Peyer's patch (tissue), 4 donors: Measurements from ENCODE around the gene TGFB3. TPM values are rescaled to one million over a fixed set of nuclear protein-coding genes. Genes with fewer than 3 reads are reported as not detected.
A peak's percentile ranks its signal among the peaks of the same experiment; 100 is the strongest.

Source experiments
- DNase-seq, 3 donors: peaks; one replicate each; pipeline ENCODE4 v3.0.0-alpha.2; 2017 to 2019
- H3K27ac ChIP-seq, 4 donors: fragments of 200-600 bp; sonication (generic); one replicate each; pipeline ENCODE4 v1.5.1; 2016 to 2019
- H3K27me3 ChIP-seq, 2 donors: fragments of 200-600 bp; sonication (generic); one replicate each; pipeline ENCODE4 v1.5.1; 2019
- H3K36me3 ChIP-seq, 3 donors: fragments of 200-600 bp; sonication (generic); one replicate each; pipeline ENCODE4 v1.5.1; 2016 to 2019
- H3K4me1 ChIP-seq, 4 donors: fragments of 200-600 bp; sonication (generic); one replicate each; pipeline ENCODE4 v1.5.1; 2016 to 2019
- H3K4me3 ChIP-seq, 4 donors: fragments of 200-600 bp; sonication (generic); 1 replicate in 3 of 4; 2 replicates in 1 of 4; pipeline ENCODE4 v1.5.1; 2016 to 2019; ENCODE audit warnings: mild to moderate bottlenecking in 1 of 4
- H3K9me3 ChIP-seq, 4 donors: fragments of 200-600 bp; sonication (generic); one replicate each; pipeline ENCODE4 v1.5.1; 2016 to 2019; ENCODE audit warnings: mild to moderate bottlenecking in 1 of 4
- POLR2A ChIP-seq, 2 donors: fragments of 450-650 bp; IDR thresholded peaks; one replicate each; pipeline ENCODE4 v1.5.1; 2017; ENCODE audit warnings: antibody characterized with exemption in 2 of 2, mild to moderate bottlenecking in 2 of 2, moderate library complexity in 2 of 2
- total RNA-seq, 4 donors: library from RNA; depleted of rRNA; stranded (reverse); fragments of >200 nt; gene quantifications; one replicate each; pipeline ENCODE4 v1.1.0, GENCODE V29; 2016
- TF ChIP-seq, protein P1 (sequence below), 6 experiments: fragments of 450-650 bp in 4 of 6; fragments of 200-600 bp in 2 of 6; sonication (generic) in 1 of 6; IDR thresholded peaks; one replicate each; pipeline ENCODE4 v1.5.1; 2017 to 2019; ENCODE audit warnings: antibody characterized with exemption in 6 of 6, mild to moderate bottlenecking in 3 of 6, moderate library complexity in 1 of 6

TGFB3 gene
- total RNA-seq, 4 donors from 2014 or later: 4.2 to 9.2 (median 6.4) TPM

DNA sequence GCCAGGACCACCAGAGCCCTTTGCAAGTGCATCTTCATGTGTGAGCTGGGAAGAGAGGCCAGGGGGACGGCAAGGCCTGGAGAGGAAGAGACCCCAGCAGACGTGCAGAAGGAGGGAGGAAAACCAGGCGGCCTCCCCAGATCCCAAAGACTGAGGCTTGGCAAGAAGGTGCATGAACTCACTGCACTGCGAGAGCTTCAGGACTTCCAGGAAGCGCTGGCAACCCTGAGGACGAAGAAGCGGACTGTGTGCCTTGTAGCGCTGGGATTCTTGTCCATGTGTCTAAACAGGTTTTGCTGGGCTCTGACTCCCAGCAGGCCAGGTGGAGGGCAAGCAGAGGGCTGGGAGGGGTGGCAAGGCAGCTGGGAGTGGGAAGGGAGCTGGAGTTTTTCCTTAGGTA lies 939 bp downstream of the TGFB3 start:
- no peaks in the 10 kb centered on the region for H3K36me3 ChIP-seq
- H3K9me3 ChIP-seq: no peaks in the 10 kb centered on the region
- no peak for DNase-seq
- H3K27me3 ChIP-seq: no peaks in the 10 kb centered on the region
- peak overlapping the region in 1 of 4 donors; percentile 77 for H3K4me3 ChIP-seq
- H3K27ac ChIP-seq: peak overlapping the region in 3 of 4 donors; percentile 10 to 92 (median 85)
- H3K4me1 ChIP-seq: peaks cover 0 to 33% (median 10%) of the 10 kb centered on the region in 4 donors
- TF ChIP-seq POLR2A (IDR thresholded peaks at IDR 0.05): no peak
- TF ChIP-seq, protein P1, sequence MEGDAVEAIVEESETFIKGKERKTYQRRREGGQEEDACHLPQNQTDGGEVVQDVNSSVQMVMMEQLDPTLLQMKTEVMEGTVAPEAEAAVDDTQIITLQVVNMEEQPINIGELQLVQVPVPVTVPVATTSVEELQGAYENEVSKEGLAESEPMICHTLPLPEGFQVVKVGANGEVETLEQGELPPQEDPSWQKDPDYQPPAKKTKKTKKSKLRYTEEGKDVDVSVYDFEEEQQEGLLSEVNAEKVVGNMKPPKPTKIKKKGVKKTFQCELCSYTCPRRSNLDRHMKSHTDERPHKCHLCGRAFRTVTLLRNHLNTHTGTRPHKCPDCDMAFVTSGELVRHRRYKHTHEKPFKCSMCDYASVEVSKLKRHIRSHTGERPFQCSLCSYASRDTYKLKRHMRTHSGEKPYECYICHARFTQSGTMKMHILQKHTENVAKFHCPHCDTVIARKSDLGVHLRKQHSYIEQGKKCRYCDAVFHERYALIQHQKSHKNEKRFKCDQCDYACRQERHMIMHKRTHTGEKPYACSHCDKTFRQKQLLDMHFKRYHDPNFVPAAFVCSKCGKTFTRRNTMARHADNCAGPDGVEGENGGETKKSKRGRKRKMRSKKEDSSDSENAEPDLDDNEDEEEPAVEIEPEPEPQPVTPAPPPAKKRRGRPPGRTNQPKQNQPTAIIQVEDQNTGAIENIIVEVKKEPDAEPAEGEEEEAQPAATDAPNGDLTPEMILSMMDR (IDR thresholded peaks at IDR 0.05): no peak

DNA sequence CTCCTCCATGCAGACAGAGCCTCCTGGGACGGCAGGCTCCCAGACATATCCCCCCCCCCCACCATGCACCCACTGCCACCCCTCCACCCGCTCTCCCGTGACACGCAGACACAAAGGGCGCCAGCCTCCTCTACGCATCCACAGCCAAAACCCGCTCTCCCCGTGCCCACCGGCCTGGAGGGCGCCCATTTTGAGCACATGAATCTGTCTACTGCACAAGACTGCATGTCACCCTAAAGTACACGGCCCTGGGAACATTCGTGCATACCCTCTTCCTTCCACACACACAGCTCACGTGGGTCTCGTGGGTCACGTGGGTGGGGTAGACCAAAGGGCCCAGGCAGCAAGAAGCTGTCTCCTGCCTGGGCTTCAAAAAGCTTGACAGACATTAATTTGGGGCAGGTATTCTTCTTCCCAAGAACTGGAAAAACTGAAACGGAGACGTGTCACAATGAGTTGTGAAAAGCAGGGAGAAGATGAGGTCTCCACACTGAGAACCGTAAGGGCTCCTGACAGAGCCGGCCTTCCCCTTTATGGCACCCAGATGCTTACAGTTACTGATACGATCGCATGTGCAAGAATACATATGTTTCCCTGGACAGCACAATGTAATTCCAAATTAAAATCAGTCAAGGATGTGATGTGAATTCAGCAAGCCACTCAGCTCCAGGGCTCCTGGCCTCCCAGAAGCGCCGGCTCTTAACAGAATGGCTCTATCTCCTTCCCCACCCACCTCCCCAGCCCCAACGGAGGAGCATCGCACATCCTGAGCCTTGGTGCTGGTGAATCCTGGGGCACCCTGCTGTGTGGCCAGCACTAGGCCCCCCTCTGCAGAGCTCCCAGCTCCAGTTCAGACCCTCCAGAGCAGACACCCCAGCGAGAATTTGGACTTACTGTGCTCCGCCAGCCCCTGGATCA lies 1.9 kb downstream of the TGFB3 start:
- no peaks in the 10 kb centered on the region for H3K27me3 ChIP-seq
- TF ChIP-seq, protein P1 (IDR thresholded peaks at IDR 0.05): no peak
- no peak for TF ChIP-seq POLR2A (IDR thresholded peaks at IDR 0.05)
- H3K9me3 ChIP-seq: no peaks in the 10 kb centered on the region
- H3K4me3 ChIP-seq: peak overlapping the region in 3 of 4 donors; percentile 4 to 77 (median 17)
- H3K27ac ChIP-seq: peak overlapping the region in 2 of 4 donors; percentile 2 to 85
- peaks cover 0 to 33% (median 10%) of the 10 kb centered on the region in 4 donors for H3K4me1 ChIP-seq
- no peak for DNase-seq
- H3K36me3 ChIP-seq: no peaks in the 10 kb centered on the region

DNA sequence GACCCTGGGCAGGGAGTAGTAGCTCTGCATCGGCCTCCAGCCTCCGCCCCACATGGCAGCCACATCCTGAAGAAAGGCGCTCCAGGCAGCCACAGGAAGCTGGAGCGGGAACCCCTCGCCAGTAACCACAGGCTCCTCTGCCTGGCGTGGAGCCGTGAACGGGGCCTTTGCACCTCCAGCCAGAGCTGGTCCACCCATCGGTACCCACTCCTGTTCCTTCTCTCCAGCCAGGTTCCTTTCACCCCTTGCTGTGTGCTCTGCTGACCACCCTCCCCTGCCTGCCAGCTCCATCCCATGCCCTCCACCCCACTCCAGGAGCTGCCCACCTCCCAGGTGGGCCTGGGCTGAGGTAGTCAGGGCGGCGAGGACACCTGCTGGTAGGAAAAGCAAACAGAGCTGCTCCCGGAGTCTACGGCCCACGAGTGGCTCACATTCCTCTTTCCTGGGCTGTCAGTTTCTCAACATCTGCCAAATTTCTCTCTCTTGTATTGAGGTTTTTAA lies 2.7 kb downstream of the TGFB3 start:
- no peaks in the 10 kb centered on the region for H3K36me3 ChIP-seq
- no peak overlapping the region for H3K27ac ChIP-seq
- H3K27me3 ChIP-seq: no peaks in the 10 kb centered on the region
- H3K9me3 ChIP-seq: no peaks in the 10 kb centered on the region
- DNase-seq: peak in 1 of 3 donors; percentile 57
- TF ChIP-seq, protein P1 (IDR thresholded peaks at IDR 0.05): peak in 3 of 6 experiments; percentile 18 to 53 (median 48)
- TF ChIP-seq POLR2A (IDR thresholded peaks at IDR 0.05): no peak
- H3K4me1 ChIP-seq: peaks cover 0 to 33% (median 10%) of the 10 kb centered on the region in 4 donors
- peak overlapping the region in 2 of 4 donors; percentile 17 for H3K4me3 ChIP-seq

DNA sequence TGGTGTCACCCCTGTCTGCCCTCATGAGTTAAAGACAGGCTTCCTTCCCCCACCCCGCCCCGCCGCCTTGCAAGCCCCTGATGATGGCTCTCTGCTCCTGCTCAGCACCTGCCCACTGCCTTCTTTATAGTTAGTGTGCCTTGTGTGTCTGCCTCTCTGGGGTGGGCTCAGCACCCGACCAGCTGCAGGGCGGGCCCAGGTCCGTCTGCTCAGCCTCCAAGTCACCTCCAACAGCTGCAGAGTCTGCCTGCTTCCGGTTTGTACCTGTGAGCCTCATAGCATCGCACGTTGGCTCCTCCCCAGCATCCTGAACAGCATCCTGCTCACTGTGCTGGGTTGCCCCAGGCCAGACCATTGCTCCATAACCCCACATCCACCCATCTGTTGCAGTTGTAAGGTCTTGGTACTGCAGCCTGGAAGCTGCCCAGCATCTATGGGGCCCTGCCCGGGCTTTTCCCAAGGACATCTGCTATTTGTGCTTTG lies 3.5 kb downstream of the TGFB3 start:
- DNase-seq: peak in 2 of 3 donors; percentile 46 to 62
- TF ChIP-seq, protein P1 (IDR thresholded peaks at IDR 0.05): no peak
- no peak for TF ChIP-seq POLR2A (IDR thresholded peaks at IDR 0.05)
- peaks cover 0 to 33% (median 10%) of the 10 kb centered on the region in 4 donors for H3K4me1 ChIP-seq
- H3K27ac ChIP-seq: peak overlapping the region in 2 of 4 donors; percentile 3 to 28
- no peaks in the 10 kb centered on the region for H3K27me3 ChIP-seq
- H3K36me3 ChIP-seq: no peaks in the 10 kb centered on the region
- no peaks in the 10 kb centered on the region for H3K9me3 ChIP-seq
- H3K4me3 ChIP-seq: no peak overlapping the region

DNA sequence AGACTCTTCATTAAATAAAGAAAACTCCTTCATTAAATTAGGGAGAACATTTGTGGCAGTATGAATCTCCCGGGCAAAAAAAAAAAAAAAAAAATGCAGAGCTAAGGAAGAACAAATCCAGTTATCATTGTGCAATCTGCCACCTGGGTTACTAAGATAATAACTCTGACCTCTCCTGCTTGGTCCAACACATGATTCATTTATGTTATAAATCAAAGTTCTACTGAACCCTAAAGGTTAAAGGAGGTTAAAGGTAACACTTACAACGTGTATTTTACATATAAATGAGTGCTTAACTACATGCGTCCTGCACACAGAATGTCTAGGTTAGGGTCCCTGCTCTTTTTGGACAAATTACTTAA lies 4.2 kb downstream of the TGFB3 start:
- Histone ChIP-seq H3K27me3 (no peaks in the 10 kb centered on the region), H3K27ac (peak overlapping the region in 1 of 4 donors; percentile 3), H3K4me1 (peaks cover 0 to 33% (median 10%) of the 10 kb centered on the region in 4 donors), H3K9me3 (no peaks in the 10 kb centered on the region), H3K4me3 (no peak overlapping the region), H3K36me3 (no peaks in the 10 kb centered on the region)
- TF ChIP-seq, protein P1 (IDR thresholded peaks at IDR 0.05): no peak
- TF ChIP-seq POLR2A (IDR thresholded peaks at IDR 0.05): no peak
- no peak for DNase-seq
